ENCODE results near the gene SRPK2. TPM values are rescaled to one million over a fixed set of nuclear protein-coding genes. Genes with fewer than 3 reads are reported as not detected.

The SRPK2 gene
- total and polyA plus RNA-seq, 2 donors (not counting 1 experiment from before 2014, with no cell fraction given): 15.2 to 108 TPM

- Mint-ChIP-seq H3K9me3 (ENCODE audit: insufficient read depth) (no peaks in the 10 kb centered on the region), H3K27me3 (no peaks in the 10 kb centered on the region), H3K27ac (no peak overlapping the region), H3K4me1 (peaks cover 59% of the 10 kb centered on the region), H3K4me3 (no peak overlapping the region)
- peaks cover 10 to 14% of the 10 kb centered on the region in 2 donors for H3K4me1 ChIP-seq (ENCODE audit: control insufficient read depth in 2 of 2, insufficient read depth in 2 of 2, low read length in 2 of 2)
- POLR2A ChIA-PET: no interaction called here
- TF ChIP-seq CTCF (IDR thresholded peaks at IDR 0.05): no peak
- no peak for TF ChIP-seq EZH2 (IDR thresholded peaks at IDR 0.05; ENCODE audit: borderline replicate concordance, insufficient read depth, low read depth, low read length, poor library complexity, severe bottlenecking)
- no CpG with 5 or more reads among the region's 4 CpGs for WGBS (ENCODE audit: insufficient coverage)
- CTCF ChIA-PET: no interaction called here
- H2AFZ ChIP-seq (ENCODE audit: insufficient read depth, low read depth, low read length, poor library complexity, severe bottlenecking): no peak overlapping the region
- DNase-seq: no peak
- H4K20me1 ChIP-seq (ENCODE audit: control insufficient read depth, insufficient read depth, low read length, poor library complexity, severe bottlenecking): peaks cover 35% of the 10 kb centered on the region
- no peak overlapping the region for H3K27ac ChIP-seq (ENCODE audit: low read length in 2 of 2)
- no peak for ATAC-seq (ENCODE audit: low read depth)
- no peaks in the 10 kb centered on the region for H3K9me3 ChIP-seq (ENCODE audit: control extremely low read depth in 1 of 3, control insufficient read depth in 2 of 3, insufficient read depth in 1 of 3, low read length in 2 of 3)
- H3K27me3 ChIP-seq (replicated peaks in 1 of 4; ENCODE audit: control extremely low read depth in 1 of 4, control insufficient read depth in 3 of 4, insufficient read depth in 4 of 4, low read length in 3 of 4): no peaks in the 10 kb centered on the region
- H3K79me2 ChIP-seq (ENCODE audit: control insufficient read depth, insufficient read depth, low read length): peaks cover 92% of the 10 kb centered on the region
- intact Hi-C loops (cut with micrococcal nuclease): loop anchor here (5.0 kb wide), 1 partner anchor 36 kb away; no protein-coding TSS in a partner anchor
- H3K4me3 ChIP-seq (ENCODE audit: control extremely low read depth in 1 of 5, extremely low read depth in 1 of 5, insufficient read depth in 1 of 5, low read depth in 2 of 5, low read length in 4 of 5): no peak overlapping the region
- H3K9ac ChIP-seq (ENCODE audit: low read length): no peak overlapping the region
- H3K36me3 ChIP-seq (replicated peaks in 1 of 2; ENCODE audit: control extremely low read depth in 1 of 2, control insufficient read depth in 1 of 2, extremely low read depth in 1 of 2, insufficient read depth in 2 of 2, low read length in 1 of 2): peaks cover 0 to 4% of the 10 kb centered on the region in 2 experiments
- no peak overlapping the region for H3K4me2 ChIP-seq (replicated peaks; ENCODE audit: low read depth, low read length, poor library complexity, severe bottlenecking)
Measured at GRCh38 chr7:105218215-105218614, 170.5 kb downstream of the SRPK2 start.

- no peak overlapping the region for H3K27ac Mint-ChIP-seq
- no peak overlapping the region for H3K4me2 ChIP-seq (replicated peaks; ENCODE audit: low read depth, low read length, poor library complexity, severe bottlenecking)
- ChIA-PET CTCF (no interaction called here), POLR2A (no interaction called here)
- H3K36me3 ChIP-seq (replicated peaks in 1 of 2; ENCODE audit: control extremely low read depth in 1 of 2, control insufficient read depth in 1 of 2, extremely low read depth in 1 of 2, insufficient read depth in 2 of 2, low read length in 1 of 2): peaks cover 0 to 4% of the 10 kb centered on the region in 2 experiments
- no peak overlapping the region for H2AFZ ChIP-seq (ENCODE audit: insufficient read depth, low read depth, low read length, poor library complexity, severe bottlenecking)
- H3K9ac ChIP-seq (ENCODE audit: low read length): no peak overlapping the region
- no peak for DNase-seq
- H3K27me3 Mint-ChIP-seq: no peaks in the 10 kb centered on the region
- peaks cover 37% of the 10 kb centered on the region for H4K20me1 ChIP-seq (ENCODE audit: control insufficient read depth, insufficient read depth, low read length, poor library complexity, severe bottlenecking)
- no peak overlapping the region for H3K27ac ChIP-seq (ENCODE audit: low read length in 2 of 2)
- peaks cover 93% of the 10 kb centered on the region for H3K79me2 ChIP-seq (ENCODE audit: control insufficient read depth, insufficient read depth, low read length)
- H3K4me1 ChIP-seq (ENCODE audit: control insufficient read depth in 2 of 2, insufficient read depth in 2 of 2, low read length in 2 of 2): peaks cover 16 to 18% of the 10 kb centered on the region in 2 donors
- no peak overlapping the region for H3K4me3 Mint-ChIP-seq
- no peaks in the 10 kb centered on the region for H3K9me3 Mint-ChIP-seq (ENCODE audit: insufficient read depth)
- H3K4me1 Mint-ChIP-seq: peaks cover 68% of the 10 kb centered on the region
- H3K9me3 ChIP-seq (ENCODE audit: control extremely low read depth in 1 of 3, control insufficient read depth in 2 of 3, insufficient read depth in 1 of 3, low read length in 2 of 3): no peaks in the 10 kb centered on the region
- WGBS (ENCODE audit: insufficient coverage): no CpG with 5 or more reads among the region's 3 CpGs
- intact Hi-C loops (cut with micrococcal nuclease): loop anchor here (5.0 kb wide), 1 partner anchor 34 kb away; no protein-coding TSS in a partner anchor
- no peak for ATAC-seq (ENCODE audit: low read depth)
- no peak overlapping the region for H3K4me3 ChIP-seq (ENCODE audit: control extremely low read depth in 1 of 5, extremely low read depth in 1 of 5, insufficient read depth in 1 of 5, low read depth in 2 of 5, low read length in 4 of 5)
- H3K27me3 ChIP-seq (replicated peaks in 1 of 4; ENCODE audit: control extremely low read depth in 1 of 4, control insufficient read depth in 3 of 4, insufficient read depth in 4 of 4, low read length in 3 of 4): no peaks in the 10 kb centered on the region
- no peak for TF ChIP-seq EZH2 (IDR thresholded peaks at IDR 0.05; ENCODE audit: borderline replicate concordance, insufficient read depth, low read depth, low read length, poor library complexity, severe bottlenecking)
- TF ChIP-seq CTCF (IDR thresholded peaks at IDR 0.05): no peak
Measured at GRCh38 chr7:105216786-105217185, 171.9 kb downstream of the SRPK2 start.
